Ectodermal cell (in vitro differentiated cells): ENCODE data around the gene PTPRN2.
"Not testable (repeated sequence)": the region's sequence is repeated elsewhere in the genome, so short reads cannot be mapped to it uniquely, and the experiment has no call there.

Experiments used
- H3K27ac ChIP-seq: 2 replicates; pipeline ENCODE4 v1.7.0; 2013; ENCODE audit warnings: mild to moderate bottlenecking, low read depth, low read length; ENCODE audit not compliant: insufficient read depth, poor library complexity, severe bottlenecking
- H3K27me3 ChIP-seq: 2 replicates; pipeline ENCODE4 v1.7.0; 2013; ENCODE audit warnings: mild to moderate bottlenecking, low read length; ENCODE audit not compliant: insufficient read depth, control insufficient read depth, poor library complexity, severe bottlenecking
- H3K36me3 ChIP-seq: one replicate; pipeline ENCODE4 v1.7.0; 2013; ENCODE audit warnings: low read length; ENCODE audit not compliant: control insufficient read depth, insufficient read depth
- H3K4me1 ChIP-seq: one replicate; pipeline ENCODE4 v1.7.0; 2013; ENCODE audit warnings: low read length; ENCODE audit not compliant: control insufficient read depth, insufficient read depth
- H3K4me3 ChIP-seq: 2 replicates; pipeline ENCODE4 v1.7.0; 2013; ENCODE audit warnings: low read depth, low read length, control low read depth; ENCODE audit not compliant: insufficient read depth
- H3K9me3 ChIP-seq: 2 replicates; pipeline ENCODE4 v1.7.0; 2013; ENCODE audit warnings: mild to moderate bottlenecking, low read length, moderate library complexity; ENCODE audit not compliant: control insufficient read depth
- WGBS, 2 experiments: methylation state at CpG; one replicate each; pipeline ENCODE4 v1.1.7; 2013; ENCODE audit warnings: missing lambda C conversion rate in 2 of 2; 5-methylcytosine and 5-hydroxymethylcytosine counted together

Gene PTPRN2

DNA sequence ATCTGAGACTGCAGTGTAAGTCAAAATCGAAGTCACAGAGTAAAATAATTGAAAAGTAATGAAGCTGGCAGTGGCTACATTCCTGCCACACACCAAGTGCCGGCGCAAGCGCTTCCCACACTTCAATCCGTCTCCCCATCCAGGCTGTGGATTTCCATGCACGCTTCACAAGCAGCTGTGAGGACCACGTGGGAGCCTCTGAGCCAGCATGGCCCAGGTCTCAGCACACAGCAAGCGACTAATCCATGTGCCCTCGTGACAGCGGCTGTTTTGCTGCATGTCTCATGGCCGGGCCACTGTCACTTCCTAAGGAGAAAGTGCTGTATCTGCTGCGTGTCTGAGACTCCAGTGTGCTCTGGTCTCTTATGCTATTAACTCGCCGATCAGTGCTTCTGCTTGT lies 683.9 kb downstream of the PTPRN2 start:
- H3K9me3 ChIP-seq = peaks cover 11% of the 10 kb centered on the region
- no peak overlapping the region for H3K27ac ChIP-seq
- 78 to 85% methylated on average over 14 of the region's 14 CpGs for whole genome bisulfite sequencing, 2 experiments
- no peaks in the 10 kb centered on the region for H3K36me3 ChIP-seq
- H3K4me1 ChIP-seq = no peaks in the 10 kb centered on the region
- H3K4me3 ChIP-seq = no peak overlapping the region
- no peaks in the 10 kb centered on the region for H3K27me3 ChIP-seq

- Histone ChIP-seq H3K4me3 (no peak overlapping the region), H3K27ac (no peak overlapping the region), H3K9me3 (peaks cover 12% of the 10 kb centered on the region), H3K36me3 (no peaks in the 10 kb centered on the region), H3K27me3 (no peaks in the 10 kb centered on the region), H3K4me1 (no peaks in the 10 kb centered on the region)
- 82 to 84% methylated on average over 9 of the region's 9 CpGs for WGBS, 2 experiments
Measured at GRCh38 chr7:157903296-157903695, 684.3 kb downstream of the PTPRN2 start.

DNA sequence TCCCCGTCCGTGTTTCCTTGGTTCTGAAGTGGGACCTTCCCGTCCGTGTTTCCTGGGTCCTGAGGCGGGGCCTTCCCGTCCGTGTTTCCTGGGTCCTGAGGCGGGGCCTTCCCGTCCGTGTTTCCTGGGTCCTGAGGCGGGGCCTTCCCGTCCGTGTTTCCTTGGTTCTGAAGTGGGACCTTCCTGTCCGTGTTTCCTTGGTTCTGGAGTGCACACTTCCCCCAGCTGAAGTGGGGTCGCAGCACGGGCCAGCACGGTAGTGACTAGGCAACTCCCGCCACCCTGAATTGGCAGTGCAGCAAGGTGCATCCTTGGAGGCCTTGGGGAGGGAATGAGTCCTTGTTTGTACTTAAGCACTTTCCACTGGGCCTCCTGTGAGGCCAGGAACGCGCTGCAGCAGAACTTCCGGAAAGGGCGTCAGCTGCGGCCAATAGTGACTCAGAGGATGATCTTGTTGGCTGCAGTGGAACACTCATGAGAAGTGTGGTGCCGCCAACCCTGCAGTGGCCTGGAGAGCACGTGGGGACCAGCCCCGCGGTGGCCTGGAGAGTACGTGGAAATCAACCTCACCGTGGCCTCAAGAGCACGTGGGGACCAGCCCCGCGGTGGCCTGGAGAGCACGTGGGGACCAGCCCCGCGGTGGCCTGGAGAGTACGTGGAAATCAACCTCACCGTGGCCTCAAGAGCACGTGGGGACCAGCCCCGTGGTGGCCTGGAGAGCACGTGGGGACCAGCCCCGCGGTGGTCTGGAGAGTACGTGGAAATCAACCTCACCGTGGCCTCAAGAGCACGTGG lies 685.6 kb downstream of the PTPRN2 start:
- H3K36me3 ChIP-seq = not testable (repeated sequence)
- 85 to 87% methylated on average over 41 of the region's 45 CpGs for WGBS, 2 experiments
- H3K9me3 ChIP-seq = peaks cover 13% of the 10 kb centered on the region

DNA sequence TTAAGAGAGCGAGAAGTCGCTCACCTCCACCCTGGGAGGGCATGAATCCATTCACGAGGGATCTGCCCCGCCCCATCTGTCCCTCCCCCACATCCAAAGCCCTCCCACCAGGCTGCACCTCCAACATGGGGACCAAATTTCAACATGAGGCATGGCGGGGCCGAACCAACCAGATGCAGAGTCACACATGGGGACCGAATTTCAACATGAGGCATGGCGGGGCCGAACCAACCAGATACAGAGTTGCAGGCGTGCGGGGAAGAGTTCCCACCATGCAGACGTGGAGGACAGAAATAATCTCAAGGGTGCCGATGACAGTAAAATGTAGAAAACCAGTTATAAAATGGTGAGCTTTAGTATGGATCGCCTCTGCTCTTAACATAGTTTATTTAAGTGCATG lies 686.5 kb downstream of the PTPRN2 start:
- Histone ChIP-seq H3K9me3 (peaks cover 16% of the 10 kb centered on the region), H3K27me3 (no peaks in the 10 kb centered on the region), H3K27ac (no peak overlapping the region), H3K4me3 (no peak overlapping the region), H3K4me1 (no peaks in the 10 kb centered on the region), H3K36me3 (no peaks in the 10 kb centered on the region)
- WGBS, 2 experiments = 78 to 83% methylated on average over 14 of the region's 14 CpGs

More for the DNA sequence above, 685.6 kb downstream of the PTPRN2 start:
- not testable (repeated sequence) for H3K27ac ChIP-seq, H3K27me3 ChIP-seq, H3K4me3 ChIP-seq, H3K4me1 ChIP-seq

- 74 to 88% methylated on average over 4 of the region's 4 CpGs for WGBS, 2 experiments
- Histone ChIP-seq H3K9me3 (peaks cover 11% of the 10 kb centered on the region), H3K27me3 (no peaks in the 10 kb centered on the region), H3K4me1 (no peaks in the 10 kb centered on the region), H3K36me3 (no peaks in the 10 kb centered on the region), H3K27ac (no peak overlapping the region), H3K4me3 (no peak overlapping the region)
Measured at GRCh38 chr7:157900556-157900955, 687.1 kb downstream of the PTPRN2 start.

DNA sequence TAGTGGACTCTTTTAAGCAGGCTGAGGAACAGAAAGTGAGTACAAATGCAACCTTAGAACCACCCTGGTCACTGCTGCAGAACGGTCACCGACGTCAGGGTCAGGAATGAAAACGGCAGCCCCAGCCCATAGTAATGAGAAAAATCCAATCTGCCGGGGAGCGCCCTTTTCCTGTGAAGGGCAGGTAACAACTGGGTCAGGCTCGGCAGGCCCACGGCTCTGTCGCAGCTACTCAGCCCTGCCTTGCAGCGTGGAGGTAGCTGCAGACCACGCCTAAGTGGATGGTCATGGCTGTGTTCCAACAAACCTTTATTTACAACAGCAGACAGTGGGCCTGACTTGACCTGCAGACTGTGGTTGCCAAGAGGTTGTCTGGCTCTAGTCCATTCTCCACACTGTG lies 687.6 kb downstream of the PTPRN2 start:
- Histone ChIP-seq H3K4me1 (no peaks in the 10 kb centered on the region), H3K27me3 (no peaks in the 10 kb centered on the region), H3K27ac (no peak overlapping the region), H3K9me3 (peaks cover 11% of the 10 kb centered on the region), H3K4me3 (no peak overlapping the region), H3K36me3 (no peaks in the 10 kb centered on the region)
- WGBS, 2 experiments = 88 to 91% methylated on average over 11 of the region's 11 CpGs

GRCh38 chr7:157898802-157899505 lies 688.7 kb downstream of the PTPRN2 start:
- Histone ChIP-seq H3K27me3 (no peaks in the 10 kb centered on the region), H3K4me1 (no peaks in the 10 kb centered on the region), H3K4me3 (no peak overlapping the region), H3K27ac (no peak overlapping the region), H3K36me3 (no peaks in the 10 kb centered on the region), H3K9me3 (peaks cover 12% of the 10 kb centered on the region)
- 84% methylated on average over 17 of the region's 17 CpGs for WGBS, 2 experiments

DNA sequence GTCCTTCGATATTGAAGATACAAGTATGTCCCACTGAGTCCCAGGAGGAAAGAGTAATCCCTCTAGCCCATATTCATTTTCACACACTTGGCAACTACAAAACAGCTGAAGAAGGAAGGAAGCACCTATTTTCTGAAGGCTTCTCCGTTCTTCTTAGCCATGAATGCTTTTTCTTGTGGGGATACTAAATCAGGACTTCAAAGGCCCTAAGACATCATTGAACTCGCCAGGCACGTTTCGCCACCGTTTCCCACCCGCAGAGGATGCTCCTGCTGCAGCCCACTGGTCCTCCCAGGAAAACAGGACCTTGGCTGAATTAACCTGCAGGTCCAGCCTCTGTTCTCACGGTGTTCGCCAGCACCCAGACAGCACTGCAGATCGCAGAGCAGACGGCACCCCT lies 689.4 kb downstream of the PTPRN2 start:
- Histone ChIP-seq H3K36me3 (no peaks in the 10 kb centered on the region), H3K4me3 (no peak overlapping the region), H3K27ac (no peak overlapping the region), H3K27me3 (no peaks in the 10 kb centered on the region), H3K9me3 (peaks cover 17% of the 10 kb centered on the region), H3K4me1 (no peaks in the 10 kb centered on the region)
- 82 to 85% methylated on average over 11 of the region's 11 CpGs for WGBS, 2 experiments

DNA sequence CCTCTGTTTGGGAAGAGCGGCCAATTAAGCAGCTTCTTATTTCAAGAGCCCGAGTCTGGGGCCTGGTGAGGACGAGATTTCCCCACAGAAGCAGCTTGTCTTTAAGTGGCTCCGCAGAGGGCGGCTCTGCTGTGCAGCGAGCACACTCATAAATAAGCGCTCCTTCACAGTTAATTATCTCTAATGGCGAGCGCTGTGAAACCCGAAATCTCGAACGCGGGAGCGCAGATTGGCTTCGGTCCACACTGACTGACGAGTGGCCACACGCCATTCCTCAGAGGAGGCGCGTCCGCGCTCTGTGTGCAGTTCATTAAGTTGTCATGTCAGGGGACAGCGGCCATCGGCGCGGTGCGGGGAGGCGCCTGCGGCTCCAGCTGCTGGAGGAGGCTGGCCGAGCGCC lies 689.9 kb downstream of the PTPRN2 start:
- 92 to 94% methylated on average over 30 of the region's 30 CpGs for WGBS, 2 experiments

DNA sequence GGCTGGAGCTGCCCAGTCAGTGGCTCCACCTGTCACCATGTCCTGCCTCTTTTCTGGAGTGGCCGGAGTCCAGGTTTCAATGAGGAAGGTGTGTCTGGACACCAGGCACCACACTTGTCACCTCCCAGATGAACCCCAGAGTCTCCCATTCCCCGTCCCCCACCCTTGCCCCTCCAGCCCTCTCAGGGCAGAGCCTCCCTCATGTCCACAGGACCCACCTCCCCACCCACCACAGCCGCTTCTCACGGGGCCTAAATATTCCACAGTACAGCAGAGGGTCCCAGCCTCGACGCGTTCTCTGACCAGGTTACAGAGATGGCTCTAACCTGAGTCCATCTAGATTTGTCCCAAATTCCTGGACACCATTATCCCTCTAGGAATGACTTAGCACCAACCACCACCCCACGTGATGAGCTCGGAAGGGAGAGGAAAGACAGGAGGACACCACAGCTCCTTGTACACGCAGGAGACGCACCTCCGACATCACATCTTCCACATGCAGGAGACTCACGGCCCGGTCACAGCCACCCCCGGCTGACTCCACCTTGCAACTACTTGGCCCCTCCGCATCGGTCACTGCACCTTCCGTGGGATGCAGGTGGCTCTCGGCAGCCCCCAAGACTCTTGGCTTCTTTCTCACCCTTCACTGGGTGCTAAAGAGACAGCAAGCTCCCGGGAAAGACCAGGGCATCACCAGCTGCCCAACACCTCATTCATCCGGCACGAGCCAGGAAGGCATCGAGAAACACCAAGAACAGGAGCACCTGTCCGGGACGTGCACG lies 690.7 kb downstream of the PTPRN2 start:
- H3K27ac ChIP-seq = no peak overlapping the region
- no peaks in the 10 kb centered on the region for H3K27me3 ChIP-seq
- H3K4me1 ChIP-seq = no peaks in the 10 kb centered on the region
- 91% methylated on average over 26 of the region's 26 CpGs for WGBS, 2 experiments
- no peak overlapping the region for H3K4me3 ChIP-seq
- H3K36me3 ChIP-seq = no peaks in the 10 kb centered on the region
- H3K9me3 ChIP-seq = peaks cover 24% of the 10 kb centered on the region

More for the DNA sequence above, 689.9 kb downstream of the PTPRN2 start:
- H3K27ac ChIP-seq = no peak overlapping the region
- no peaks in the 10 kb centered on the region for H3K27me3 ChIP-seq
- no peaks in the 10 kb centered on the region for H3K36me3 ChIP-seq
- no peak overlapping the region for H3K4me3 ChIP-seq
- peaks cover 18% of the 10 kb centered on the region for H3K9me3 ChIP-seq
- no peaks in the 10 kb centered on the region for H3K4me1 ChIP-seq
